ENCODE measurements around the gene NRXN3.

The NRXN3 gene

DNA sequence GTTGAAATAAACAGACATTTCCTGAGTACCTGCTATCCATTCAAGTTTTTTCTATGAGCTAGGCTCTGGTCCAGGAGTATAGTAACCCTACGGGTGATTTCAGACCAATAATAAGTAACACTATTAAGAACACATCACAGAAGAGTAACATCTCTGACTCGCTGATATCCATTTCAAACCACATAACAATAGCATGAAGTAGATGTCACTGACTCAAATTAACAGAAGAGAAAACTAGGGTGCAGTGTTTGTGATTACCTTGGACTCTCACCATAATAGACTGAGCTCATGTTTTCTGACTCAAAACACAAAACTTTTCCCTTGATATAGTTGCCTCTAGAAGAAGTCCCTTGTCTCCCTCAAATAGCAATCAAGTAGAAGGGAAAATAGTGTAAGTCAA, 1618.2 kb downstream of the NRXN3 start:
- TF ChIP-seq, protein P1, sequence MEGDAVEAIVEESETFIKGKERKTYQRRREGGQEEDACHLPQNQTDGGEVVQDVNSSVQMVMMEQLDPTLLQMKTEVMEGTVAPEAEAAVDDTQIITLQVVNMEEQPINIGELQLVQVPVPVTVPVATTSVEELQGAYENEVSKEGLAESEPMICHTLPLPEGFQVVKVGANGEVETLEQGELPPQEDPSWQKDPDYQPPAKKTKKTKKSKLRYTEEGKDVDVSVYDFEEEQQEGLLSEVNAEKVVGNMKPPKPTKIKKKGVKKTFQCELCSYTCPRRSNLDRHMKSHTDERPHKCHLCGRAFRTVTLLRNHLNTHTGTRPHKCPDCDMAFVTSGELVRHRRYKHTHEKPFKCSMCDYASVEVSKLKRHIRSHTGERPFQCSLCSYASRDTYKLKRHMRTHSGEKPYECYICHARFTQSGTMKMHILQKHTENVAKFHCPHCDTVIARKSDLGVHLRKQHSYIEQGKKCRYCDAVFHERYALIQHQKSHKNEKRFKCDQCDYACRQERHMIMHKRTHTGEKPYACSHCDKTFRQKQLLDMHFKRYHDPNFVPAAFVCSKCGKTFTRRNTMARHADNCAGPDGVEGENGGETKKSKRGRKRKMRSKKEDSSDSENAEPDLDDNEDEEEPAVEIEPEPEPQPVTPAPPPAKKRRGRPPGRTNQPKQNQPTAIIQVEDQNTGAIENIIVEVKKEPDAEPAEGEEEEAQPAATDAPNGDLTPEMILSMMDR (IDR thresholded peaks at IDR 0.05; ENCODE audit: extremely low read depth, insufficient read depth, missing control alignments), result no peak
- in situ Hi-C loops (cut with MboI; ENCODE audit: low pct_unique_long_range_greater_than_20kb, low sequenced_read_pairs, unreplicated experiment), result no loop called here
- no peak for DNase-seq (ENCODE audit: low spot score)

DNA sequence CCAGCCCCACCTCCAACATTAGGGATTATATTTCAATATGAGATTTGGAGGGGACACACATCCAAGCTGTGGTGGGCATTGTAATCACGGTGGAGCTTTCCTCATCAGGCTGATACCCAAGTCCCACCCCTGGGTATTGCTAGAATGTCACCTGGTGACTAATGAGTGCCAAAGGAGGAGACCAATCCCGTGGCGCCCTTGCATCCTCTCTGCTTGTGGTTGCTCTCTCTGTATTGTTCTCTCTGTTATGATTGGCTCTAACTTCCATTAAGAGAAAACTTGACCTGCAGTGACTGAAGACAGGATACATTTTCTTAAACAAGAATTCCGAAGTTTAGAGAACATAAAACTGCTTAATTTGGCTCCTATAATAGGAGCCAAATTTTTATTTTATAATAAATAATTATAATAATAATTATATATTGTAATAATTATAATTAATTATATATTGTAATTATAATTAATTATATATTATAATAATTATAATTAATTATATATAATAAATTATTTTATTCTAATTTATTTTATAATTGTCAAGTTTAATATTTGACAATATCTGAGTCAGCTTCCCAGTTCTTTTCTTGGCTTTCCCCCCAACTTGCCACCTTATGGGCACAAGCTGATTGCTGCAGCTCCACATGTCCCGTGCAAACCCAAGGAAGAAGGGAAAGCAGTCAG, 1621.0 kb downstream of the NRXN3 start:
- in situ Hi-C loops (cut with MboI; ENCODE audit: low pct_unique_long_range_greater_than_20kb, low sequenced_read_pairs, unreplicated experiment), result no loop called here
- DNase-seq (ENCODE audit: low spot score), result no peak
- TF ChIP-seq, protein P1 (IDR thresholded peaks at IDR 0.05; ENCODE audit: extremely low read depth, insufficient read depth, missing control alignments), result no peak

DNA sequence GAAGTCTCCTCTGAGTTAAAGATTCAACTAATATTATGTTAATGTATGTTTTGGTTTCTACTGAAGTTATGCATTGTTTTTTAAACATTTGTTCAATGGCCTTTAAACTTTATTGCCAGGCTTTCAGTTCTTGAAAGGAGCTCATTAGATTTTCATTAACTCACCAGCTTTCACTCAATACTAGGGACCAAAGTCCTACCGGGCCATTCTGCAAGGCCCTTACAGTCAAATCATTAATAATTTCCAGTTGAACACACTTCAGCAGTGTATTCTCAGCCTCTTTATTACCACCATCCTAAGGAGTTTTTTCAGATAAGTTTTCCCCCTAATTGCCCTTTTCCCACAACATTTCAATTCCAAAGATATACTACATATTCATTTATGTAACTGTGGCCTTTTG, 1631.9 kb downstream of the NRXN3 start:
- TF ChIP-seq, protein P1 (IDR thresholded peaks at IDR 0.05; ENCODE audit: extremely low read depth, insufficient read depth, missing control alignments), result no peak
- in situ Hi-C loops (cut with MboI; ENCODE audit: low pct_unique_long_range_greater_than_20kb, low sequenced_read_pairs, unreplicated experiment), result no loop called here
- no peak for DNase-seq (ENCODE audit: low spot score)

DNA sequence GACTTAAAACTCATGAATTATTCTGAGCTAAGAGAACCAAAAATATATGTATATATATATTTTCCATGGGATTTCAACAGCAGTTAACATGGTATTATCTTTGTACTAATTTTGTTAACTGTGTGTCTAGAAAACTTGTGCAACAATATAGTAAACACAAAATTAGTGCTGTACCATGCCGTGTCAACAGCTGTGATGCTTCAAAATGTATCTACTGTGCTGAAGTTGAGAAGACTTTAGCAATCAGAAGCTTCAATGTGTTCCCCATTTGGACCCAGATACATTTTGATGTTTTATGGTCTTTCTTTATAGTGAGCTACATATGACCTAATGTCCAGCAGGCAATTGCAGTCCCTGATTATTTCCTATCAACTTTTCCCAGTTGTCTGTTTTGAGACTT, 1635.5 kb downstream of the NRXN3 start:
- in situ Hi-C loops (cut with MboI; ENCODE audit: low pct_unique_long_range_greater_than_20kb, low sequenced_read_pairs, unreplicated experiment), result no loop called here
- TF ChIP-seq, protein P1 (IDR thresholded peaks at IDR 0.05; ENCODE audit: extremely low read depth, insufficient read depth, missing control alignments), result no peak
- no peak for DNase-seq (ENCODE audit: low spot score)

DNA sequence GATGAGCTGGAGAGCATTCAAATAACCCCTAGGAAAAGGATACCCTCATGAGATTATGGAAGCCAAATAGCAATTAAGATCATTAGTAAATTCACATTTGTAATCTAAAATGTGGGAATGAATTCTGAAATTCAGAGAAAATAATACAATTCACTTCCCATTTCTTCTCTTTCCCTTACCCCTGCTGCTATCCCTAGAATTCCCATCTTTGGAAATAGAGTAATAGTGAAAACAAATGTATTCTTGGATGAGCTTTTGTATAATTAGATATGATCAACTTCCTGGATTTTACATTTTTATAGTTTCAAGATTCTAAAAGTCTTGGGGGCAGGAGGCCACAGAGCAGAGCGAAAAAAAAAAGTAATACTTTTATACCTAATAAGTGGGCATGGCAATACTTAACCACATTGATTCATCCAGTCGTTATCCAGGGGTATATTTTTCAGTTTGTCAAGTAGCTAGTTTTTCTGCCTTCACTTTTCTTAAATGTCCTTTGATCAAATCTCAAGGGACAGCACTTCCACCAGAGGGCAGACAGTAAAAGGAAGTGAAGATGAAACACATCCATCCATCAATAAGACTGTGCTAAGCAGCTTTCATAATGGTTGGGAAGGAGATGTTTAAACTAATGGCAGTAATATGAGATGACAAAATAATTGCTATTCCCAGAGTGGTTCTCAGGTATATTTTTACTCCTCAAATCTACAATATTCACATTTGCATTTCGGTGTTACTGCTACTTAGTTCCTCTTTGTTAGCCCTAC, 1639.9 kb downstream of the NRXN3 start:
- in situ Hi-C loops (cut with MboI; ENCODE audit: low pct_unique_long_range_greater_than_20kb, low sequenced_read_pairs, unreplicated experiment), result no loop called here
- TF ChIP-seq, protein P1 (IDR thresholded peaks at IDR 0.05; ENCODE audit: extremely low read depth, insufficient read depth, missing control alignments), result peak; percentile 26
- DNase-seq (ENCODE audit: low spot score), result no peak

DNA sequence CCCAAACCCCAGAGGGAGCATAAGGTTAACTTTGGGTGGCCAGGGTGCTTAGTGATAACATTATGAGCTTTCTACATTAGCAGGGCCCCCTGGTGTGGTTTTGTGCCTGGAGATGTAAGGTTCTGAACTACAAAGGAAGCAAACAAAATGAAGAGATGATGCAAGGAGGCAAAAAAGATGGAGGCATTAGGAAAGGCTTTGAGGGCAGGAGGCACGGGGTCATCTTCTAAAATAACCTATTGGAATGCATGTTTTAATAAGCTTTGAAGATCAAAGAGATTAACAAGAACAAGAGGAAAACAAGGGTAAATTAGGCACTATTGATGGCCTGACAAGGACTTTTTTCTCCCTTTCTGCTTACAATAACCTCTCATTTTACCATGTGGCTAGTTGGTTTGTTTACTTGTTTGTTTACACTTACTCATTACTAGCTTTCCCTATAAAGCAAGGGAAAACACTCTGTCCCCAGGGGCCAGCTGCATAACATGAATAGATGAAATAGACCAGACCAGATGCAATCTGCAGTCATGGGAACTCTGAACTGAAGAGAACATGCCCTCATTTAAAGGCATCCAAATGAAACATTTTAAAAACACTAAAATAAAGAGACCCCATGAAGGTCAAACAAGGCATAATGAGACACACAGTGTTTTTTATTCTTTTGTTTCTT, 1650.8 kb downstream of the NRXN3 start:
- no peak for DNase-seq (ENCODE audit: low spot score)
- in situ Hi-C loops (cut with MboI; ENCODE audit: low pct_unique_long_range_greater_than_20kb, low sequenced_read_pairs, unreplicated experiment), result no loop called here
- TF ChIP-seq, protein P1 (IDR thresholded peaks at IDR 0.05; ENCODE audit: extremely low read depth, insufficient read depth, missing control alignments), result no peak
